CD4-positive, alpha-beta memory T cell (primary cell): Measurements from ENCODE around the gene SERPINB4. TPM values are rescaled to one million over a fixed set of nuclear protein-coding genes. Genes with fewer than 3 reads are reported as not detected.

Experiments used
- CTCF ChIA-PET: fragments of 350-600 bp; sonication (Branson Sonifier 250); formaldehyde crosslinking; loops from one replicate; lab custom pipeline; 2021; ENCODE audit warnings: inconsistent platforms; ENCODE audit not compliant: partially characterized antibody; lab: Charles Lee
- POLR2A ChIA-PET: fragments of 350-600 bp; sonication (Branson Sonifier 250); formaldehyde crosslinking; loops from one replicate; lab custom pipeline; 2021; ENCODE audit not compliant: partially characterized antibody; lab: Charles Lee
- DNase-seq, 5 donors: peaks; one replicate each; pipeline versions ENCODE4 v3.0.0 to v3.0.0-alpha.2; 2020 to 2022; ENCODE audit warnings: mixed read lengths in 1 of 5
- H3K27ac ChIP-seq: one replicate; pipeline ENCODE4 v1.7.0; 2013; ENCODE audit warnings: low read depth, low read length
- H3K27me3 ChIP-seq: 2 replicates; pipeline ENCODE4 v1.7.0; 2013; ENCODE audit warnings: mild to moderate bottlenecking, low read length, moderate library complexity; ENCODE audit not compliant: insufficient read depth
- H3K36me3 ChIP-seq: 2 replicates; pipeline ENCODE4 v1.7.0; 2013; ENCODE audit warnings: mild to moderate bottlenecking, low read length, moderate library complexity; ENCODE audit not compliant: insufficient read depth
- H3K4me1 ChIP-seq: 2 replicates; pipeline ENCODE4 v1.7.0; 2013; ENCODE audit warnings: mild to moderate bottlenecking, low read length, moderate library complexity; ENCODE audit not compliant: insufficient read depth
- H3K4me3 ChIP-seq, 2 donors: one replicate each; pipeline ENCODE4 v1.7.0; 2013; ENCODE audit warnings: low read length in 2 of 2, mild to moderate bottlenecking in 1 of 2
- H3K9me3 ChIP-seq, 2 donors: one replicate each; pipeline ENCODE4 v1.7.0; 2013; ENCODE audit warnings: low read length in 2 of 2, control low read depth in 1 of 2; ENCODE audit not compliant: control insufficient read depth in 1 of 2
- H3K27ac Mint-ChIP-seq, 7 donors: one replicate each; pipeline ENCODE4 v1.8.0; 2020 to 2021; ENCODE audit warnings: mixed read lengths in 7 of 7, mild to moderate bottlenecking in 6 of 7, inconsistent platforms in 3 of 7, moderate library complexity in 3 of 7
- H3K27me3 Mint-ChIP-seq, 2 donors: one replicate each; pipeline ENCODE4 v1.8.0; 2020 to 2021; ENCODE audit warnings: mixed read lengths in 2 of 2
- H3K36me3 Mint-ChIP-seq, 2 donors: one replicate each; pipeline ENCODE4 v1.8.0; 2020 to 2021; ENCODE audit warnings: mixed read lengths in 2 of 2, inconsistent platforms in 1 of 2, mild to moderate bottlenecking in 1 of 2
- H3K4me1 Mint-ChIP-seq, 4 donors: one replicate each; pipeline ENCODE4 v1.8.0; 2020 to 2021; ENCODE audit warnings: mixed read lengths in 4 of 4, mild to moderate bottlenecking in 1 of 4
- H3K4me3 Mint-ChIP-seq, 8 donors: one replicate each; pipeline ENCODE4 v1.8.0; 2020 to 2021; ENCODE audit warnings: mixed read lengths in 8 of 8, mild to moderate bottlenecking in 7 of 8, moderate library complexity in 6 of 8, inconsistent platforms in 3 of 8
- H3K9me3 Mint-ChIP-seq, 8 donors: one replicate each; pipeline ENCODE4 v1.8.0; 2020 to 2021; ENCODE audit warnings: mixed read lengths in 8 of 8, mild to moderate bottlenecking in 5 of 8, inconsistent platforms in 3 of 8, moderate library complexity in 1 of 8
- intact Hi-C: fragments of 100-400 bp; cut with micrococcal nuclease; formaldehyde crosslinking; loops from one replicate; pipeline ENCODE4 v1.15.1; 2023
- polyA plus RNA-seq, 2 donors: library from polyadenylated mRNA; unstranded; fragments of 300-500 nt; fragmentation: Illumina TruSeq; gene quantifications; one replicate each; pipeline ENCODE4 v1.2.3, GENCODE V29; 2021
- total RNA-seq, 2 experiments: library from RNA; stranded (reverse); gene quantifications; one replicate each; pipeline ENCODE4 v1.2.3, GENCODE V29; 2021

The SERPINB4 gene
- total and polyA plus RNA-seq, 4 experiments from 2014 or later: not detected

DNA sequence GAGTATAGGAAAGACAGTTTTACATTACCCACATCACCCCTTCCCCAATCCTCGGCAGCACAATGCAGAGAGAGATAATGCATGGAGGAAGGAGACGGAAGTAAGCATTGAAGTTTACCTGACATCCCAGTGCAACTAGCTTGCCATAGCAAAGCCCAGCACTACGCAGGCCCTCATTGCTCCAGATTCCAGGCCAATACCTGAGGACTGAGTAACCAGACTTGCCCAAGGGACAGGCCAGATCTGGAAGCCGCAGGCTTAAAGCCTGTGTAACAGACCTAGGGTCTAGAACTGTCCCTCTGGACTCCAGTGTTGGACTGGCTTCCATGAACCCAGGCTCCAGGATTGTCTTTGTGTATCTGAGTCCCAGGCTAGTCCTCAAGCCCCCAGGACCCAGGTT, 17.6 kb downstream of the SERPINB4 start:
- DNase-seq: no peak
- H3K27me3 Mint-ChIP-seq: peaks cover 1 to 2% of the 10 kb centered on the region in 2 donors
- Histone ChIP-seq H3K4me1 (no peaks in the 10 kb centered on the region), H3K4me3 (no peak overlapping the region), H3K27ac (no peak overlapping the region), H3K36me3 (no peaks in the 10 kb centered on the region), H3K9me3 (peaks cover 0 to 15% of the 10 kb centered on the region in 2 donors), H3K27me3 (no peaks in the 10 kb centered on the region)
- H3K4me3 Mint-ChIP-seq: no peak overlapping the region
- H3K4me1 Mint-ChIP-seq: no peaks in the 10 kb centered on the region
- H3K27ac Mint-ChIP-seq: no peak overlapping the region
- H3K9me3 Mint-ChIP-seq: peaks cover 5 to 53% (median 38%) of the 10 kb centered on the region in 8 donors
- H3K36me3 Mint-ChIP-seq: peaks cover 1 to 5% of the 10 kb centered on the region in 2 donors
- ChIA-PET POLR2A (no interaction called here), CTCF (no interaction called here)
- intact Hi-C loops: no loop called here

DNA sequence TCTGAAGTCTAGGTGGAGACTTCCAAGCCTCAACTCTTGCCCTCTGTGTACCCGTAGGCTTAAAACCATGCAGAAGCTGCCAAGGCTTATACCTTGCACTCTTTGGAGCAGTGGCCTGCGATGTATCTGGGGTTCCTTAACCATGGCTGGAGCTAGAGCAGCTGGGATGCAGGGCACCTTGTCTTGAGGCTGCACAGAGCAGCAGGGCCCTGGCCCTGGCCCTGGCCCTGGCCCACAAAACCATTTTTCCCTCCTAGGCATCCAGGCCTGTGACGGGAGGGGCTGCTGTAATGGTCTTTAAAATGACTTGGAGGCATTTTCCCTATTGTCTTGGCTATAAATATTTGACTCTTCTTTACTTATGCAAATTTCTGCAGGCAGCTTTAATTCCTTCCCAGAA, 19.2 kb downstream of the SERPINB4 start:
- no peak overlapping the region for H3K4me3 Mint-ChIP-seq
- H3K4me1 ChIP-seq: no peaks in the 10 kb centered on the region
- intact Hi-C loops: no loop called here
- H3K36me3 ChIP-seq: no peaks in the 10 kb centered on the region
- H3K27me3 Mint-ChIP-seq: peaks cover 1 to 2% of the 10 kb centered on the region in 2 donors
- peaks cover 0 to 15% of the 10 kb centered on the region in 2 donors for H3K9me3 ChIP-seq
- ChIA-PET POLR2A (no interaction called here), CTCF (no interaction called here)
- H3K4me1 Mint-ChIP-seq: no peaks in the 10 kb centered on the region
- peaks cover 5 to 57% (median 38%) of the 10 kb centered on the region in 8 donors for H3K9me3 Mint-ChIP-seq
- H3K27ac ChIP-seq: no peak overlapping the region
- H3K27me3 ChIP-seq: no peaks in the 10 kb centered on the region
- H3K27ac Mint-ChIP-seq: no peak overlapping the region
- H3K4me3 ChIP-seq: no peak overlapping the region
- H3K36me3 Mint-ChIP-seq: peaks cover 1 to 5% of the 10 kb centered on the region in 2 donors
- DNase-seq: no peak

DNA sequence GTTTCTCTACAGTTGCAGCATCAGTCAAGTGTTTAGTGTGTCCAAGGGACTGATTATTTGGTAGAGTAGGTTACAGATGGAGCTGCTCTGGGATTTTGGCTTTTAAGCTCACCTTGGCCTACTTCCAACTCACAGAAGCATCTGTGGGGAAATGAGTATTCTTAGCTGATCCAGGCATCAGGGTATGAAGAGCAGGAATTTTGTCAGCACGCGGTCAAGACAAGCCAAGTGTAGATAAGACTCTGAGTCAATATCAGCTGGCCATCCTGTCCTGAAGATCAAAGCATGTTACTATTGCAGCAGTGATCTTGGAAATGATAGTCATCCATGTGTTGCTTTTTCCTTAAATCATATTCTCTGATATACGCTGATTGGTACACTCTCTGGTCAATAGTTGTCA, 24.4 kb downstream of the SERPINB4 start:
- Mint-ChIP-seq H3K4me3 (no peak overlapping the region), H3K4me1 (no peaks in the 10 kb centered on the region), H3K27me3 (peaks cover 0 to 2% of the 10 kb centered on the region in 2 donors), H3K27ac (no peak overlapping the region), H3K36me3 (no peaks in the 10 kb centered on the region), H3K9me3 (peaks cover 5 to 29% (median 10%) of the 10 kb centered on the region in 8 donors)
- intact Hi-C loops: no loop called here
- H3K36me3 ChIP-seq: no peaks in the 10 kb centered on the region
- CTCF ChIA-PET: no interaction called here
- no peak for DNase-seq
- no peaks in the 10 kb centered on the region for H3K4me1 ChIP-seq
- no peaks in the 10 kb centered on the region for H3K9me3 ChIP-seq
- H3K27me3 ChIP-seq: no peaks in the 10 kb centered on the region
- H3K27ac ChIP-seq: no peak overlapping the region
- POLR2A ChIA-PET: no interaction called here
- H3K4me3 ChIP-seq: no peak overlapping the region

DNA sequence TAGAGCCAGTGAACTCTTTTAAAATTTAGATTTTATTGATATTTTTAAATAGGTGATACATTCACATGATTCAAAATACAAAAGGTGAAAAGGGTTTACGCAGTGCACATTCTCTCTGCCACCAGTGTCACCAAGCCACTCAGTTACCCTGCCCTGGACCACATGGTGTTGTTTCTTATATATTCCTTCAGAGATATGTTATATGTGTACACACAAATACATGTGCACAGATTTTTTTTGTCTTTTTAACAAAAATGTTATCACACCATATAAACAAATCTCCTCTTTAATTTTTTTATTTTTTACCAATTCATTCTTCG, 26.2 kb downstream of the SERPINB4 start:
- no peak for DNase-seq
- intact Hi-C loops: no loop called here
- Histone ChIP-seq H3K27me3 (no peaks in the 10 kb centered on the region), H3K4me3 (no peak overlapping the region), H3K27ac (no peak overlapping the region), H3K9me3 (no peaks in the 10 kb centered on the region), H3K4me1 (no peaks in the 10 kb centered on the region), H3K36me3 (no peaks in the 10 kb centered on the region)
- Mint-ChIP-seq H3K27me3 (peaks cover 1 to 3% of the 10 kb centered on the region in 2 donors), H3K27ac (no peak overlapping the region), H3K4me3 (no peak overlapping the region), H3K36me3 (no peaks in the 10 kb centered on the region), H3K9me3 (peaks cover 0 to 14% (median 5%) of the 10 kb centered on the region in 8 donors), H3K4me1 (no peaks in the 10 kb centered on the region)
- ChIA-PET CTCF (no interaction called here), POLR2A (no interaction called here)

DNA sequence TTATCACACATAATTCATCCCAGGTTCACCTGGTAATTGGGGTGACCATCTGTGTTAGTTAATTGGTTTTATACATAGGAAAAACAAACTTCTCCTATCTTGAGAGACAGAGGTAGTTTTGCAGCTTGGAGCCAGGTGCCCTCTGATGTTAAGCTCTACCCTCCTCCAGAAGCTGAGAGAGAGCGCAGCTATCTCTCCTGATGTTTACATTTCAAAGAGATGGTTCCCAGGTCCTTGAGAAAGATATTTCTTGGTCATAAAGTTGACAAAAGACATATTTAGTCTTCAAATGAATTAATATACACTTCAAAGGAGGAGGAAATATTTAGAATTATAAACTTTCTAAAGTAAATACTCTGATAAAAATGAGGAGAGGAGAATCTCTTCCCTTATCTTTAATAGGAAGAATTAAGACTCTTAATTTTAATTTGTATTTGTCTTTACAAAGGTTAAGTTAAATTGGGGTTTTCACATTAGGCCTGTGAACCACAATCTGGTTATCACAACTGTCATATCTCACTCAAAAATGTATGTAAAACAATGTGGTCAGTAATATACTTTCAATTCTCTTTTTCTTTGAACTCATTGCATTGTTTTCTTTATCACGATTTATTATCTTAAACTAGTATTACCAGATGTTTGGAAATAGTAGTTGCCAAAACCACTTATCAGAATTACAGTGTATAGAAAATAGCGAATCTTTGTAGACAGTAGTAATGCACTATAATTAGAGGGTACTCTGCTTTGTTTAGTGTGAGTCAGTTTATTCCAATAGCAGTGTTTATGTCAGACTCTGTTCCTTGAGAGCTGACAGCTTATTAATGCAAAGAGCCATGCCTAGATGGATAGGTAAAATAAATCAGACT, 26.8 kb downstream of the SERPINB4 start:
- Mint-ChIP-seq H3K27ac (no peak overlapping the region), H3K36me3 (no peaks in the 10 kb centered on the region), H3K27me3 (peaks cover 1 to 5% of the 10 kb centered on the region in 2 donors), H3K9me3 (peaks cover 0 to 12% (median 4%) of the 10 kb centered on the region in 8 donors), H3K4me3 (no peak overlapping the region), H3K4me1 (no peaks in the 10 kb centered on the region)
- intact Hi-C loops: no loop called here
- no peaks in the 10 kb centered on the region for H3K27me3 ChIP-seq
- DNase-seq: no peak
- H3K4me3 ChIP-seq: no peak overlapping the region
- ChIA-PET POLR2A (no interaction called here), CTCF (no interaction called here)
- no peak overlapping the region for H3K27ac ChIP-seq
- H3K4me1 ChIP-seq: no peaks in the 10 kb centered on the region
- H3K9me3 ChIP-seq: no peaks in the 10 kb centered on the region
- no peaks in the 10 kb centered on the region for H3K36me3 ChIP-seq

DNA sequence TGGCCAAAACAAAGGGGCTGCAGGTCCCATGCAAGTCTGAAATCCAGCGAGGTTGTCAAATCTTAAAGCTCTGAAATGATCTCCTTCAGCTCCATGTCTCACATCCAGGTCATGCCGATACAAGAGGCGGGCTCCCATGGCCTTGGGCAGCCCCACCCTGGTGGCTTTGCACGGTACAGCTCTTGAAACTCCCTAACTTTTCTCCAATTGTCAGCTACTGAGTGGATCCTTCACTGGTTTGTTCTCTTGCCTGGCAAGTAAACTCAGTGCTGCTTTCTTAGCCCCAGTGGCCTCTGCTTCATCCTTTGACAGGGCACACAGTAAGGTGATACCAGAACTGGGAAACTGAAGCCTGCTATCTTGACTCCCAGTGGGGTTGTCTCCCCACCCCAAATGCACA, 30.6 kb downstream of the SERPINB4 start:
- H3K27ac ChIP-seq: no peak overlapping the region
- Mint-ChIP-seq H3K4me1 (no peaks in the 10 kb centered on the region), H3K27me3 (peaks cover 4 to 8% of the 10 kb centered on the region in 2 donors), H3K36me3 (no peaks in the 10 kb centered on the region), H3K9me3 (peaks cover 0 to 2% (median 0%) of the 10 kb centered on the region in 8 donors), H3K4me3 (no peak overlapping the region), H3K27ac (no peak overlapping the region)
- intact Hi-C loops: no loop called here
- DNase-seq: no peak
- H3K9me3 ChIP-seq: no peaks in the 10 kb centered on the region
- H3K36me3 ChIP-seq: no peaks in the 10 kb centered on the region
- H3K4me3 ChIP-seq: no peak overlapping the region
- H3K27me3 ChIP-seq: no peaks in the 10 kb centered on the region
- no peaks in the 10 kb centered on the region for H3K4me1 ChIP-seq
- POLR2A ChIA-PET: no interaction called here
- CTCF ChIA-PET: no interaction called here

DNA sequence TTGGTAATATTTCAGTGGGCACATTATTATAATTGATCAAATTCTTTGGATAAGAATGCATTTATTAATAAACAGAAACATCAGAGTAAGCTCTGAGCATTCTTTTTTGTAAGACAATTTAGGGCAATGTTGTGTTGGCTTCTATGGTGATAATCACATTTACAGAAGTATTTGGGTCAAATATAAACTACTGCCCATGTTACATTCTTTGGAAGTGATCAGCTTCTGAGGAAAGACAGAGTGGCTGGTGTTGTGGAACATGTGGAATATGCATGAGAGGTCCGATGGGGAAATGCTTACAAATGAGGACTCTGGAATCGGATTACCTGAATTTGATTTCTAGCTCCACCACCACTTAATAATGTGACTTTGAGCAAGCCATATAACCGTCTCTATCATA, 37.5 kb downstream of the SERPINB4 start:
- ChIA-PET CTCF (no interaction called here), POLR2A (no interaction called here)
- no peak overlapping the region for H3K4me3 ChIP-seq
- H3K4me1 ChIP-seq: no peaks in the 10 kb centered on the region
- no peaks in the 10 kb centered on the region for H3K36me3 ChIP-seq
- Mint-ChIP-seq H3K27ac (no peak overlapping the region), H3K27me3 (peaks cover 3 to 6% of the 10 kb centered on the region in 2 donors), H3K9me3 (peaks cover 0 to 3% (median 0%) of the 10 kb centered on the region in 8 donors), H3K4me3 (no peak overlapping the region), H3K36me3 (no peaks in the 10 kb centered on the region), H3K4me1 (no peaks in the 10 kb centered on the region)
- DNase-seq: no peak
- no peaks in the 10 kb centered on the region for H3K27me3 ChIP-seq
- no peak overlapping the region for H3K27ac ChIP-seq
- intact Hi-C loops: no loop called here
- H3K9me3 ChIP-seq: no peaks in the 10 kb centered on the region
